SK-N-SH (cell line): ENCODE measurements around the gene USH1G. TPM values are rescaled to one million over a fixed set of nuclear protein-coding genes. Genes with fewer than 3 reads are reported as not detected.

Source experiments
- CTCF ChIA-PET: fragments of 300-600, 350-600 bp; formaldehyde crosslinking; extraction: SDS; loops from one replicate; lab custom pipeline; 2021; lab: Yijun Ruan, JAX
- POLR2A ChIA-PET: fragments of 350-600 bp; sonication (Branson Sonifier 250); formaldehyde crosslinking; extraction: SDS; loops from one replicate; lab custom pipeline; 2020; ENCODE audit warnings: antibody characterized with exemption, inconsistent platforms; lab: Yijun Ruan, JAX
- DNase-seq: peaks from one replicate; pipeline ENCODE4 v3.0.0; 2012
- H2AFZ ChIP-seq: fragments of 200-600 bp; sonication (generic); 2 replicates; pipeline ENCODE4 v1.8.1; 2016; ENCODE audit warnings: antibody characterized with exemption, mild to moderate bottlenecking, low read depth
- H3F3A ChIP-seq: fragments of 200-600 bp; sonication (generic); replicated peaks from 2 replicates; pipeline ENCODE3; 2016; ENCODE audit warnings: antibody characterized with exemption, mild to moderate bottlenecking; ENCODE audit not compliant: insufficient read depth
- H3K27ac ChIP-seq, 2 experiments: fragments of 200-500 bp in 1 of 2; fragments of 200-600 bp in 1 of 2; sonication (Bioruptor generic) in 1 of 2; sonication (generic), shearing (Covaris generic) in 1 of 2; 2 replicates each; pipeline versions ENCODE4 v1.5.1 to v1.6.1; 2014 to 2016; ENCODE audit warnings: low read depth in 2 of 2, inconsistent platforms in 1 of 2, low read length in 1 of 2, mild to moderate bottlenecking in 1 of 2, mixed read lengths in 1 of 2
- H3K27me3 ChIP-seq: fragments of 200-600 bp; sonication (generic), shearing (Covaris generic); 2 replicates; pipeline ENCODE4 v1.6.1; 2016; ENCODE audit warnings: mixed run types; ENCODE audit not compliant: insufficient read depth
- H3K36me3 ChIP-seq, 2 experiments: fragments of 200-500 bp in 1 of 2; fragments of 200-600 bp in 1 of 2; sonication (Bioruptor generic) in 1 of 2; sonication (generic) in 1 of 2; replicated peaks in 1 of 2; 2 replicates each; pipeline versions ENCODE3 to v1.5.1; 2014 to 2016; ENCODE audit warnings: low read length in 1 of 2, mild to moderate bottlenecking in 1 of 2; ENCODE audit not compliant: insufficient read depth in 2 of 2, control insufficient read depth in 1 of 2
- H3K4me1 ChIP-seq, 2 experiments: fragments of 200-500 bp in 1 of 2; fragments of 200-600 bp in 1 of 2; sonication (Bioruptor generic) in 1 of 2; sonication (generic), shearing (Covaris generic) in 1 of 2; 2 replicates each; pipeline versions ENCODE4 v1.5.1 to v1.6.1; 2014 to 2016; ENCODE audit warnings: low read depth in 1 of 2, low read length in 1 of 2, mixed run types in 1 of 2; ENCODE audit not compliant: insufficient read depth in 2 of 2, control insufficient read depth in 1 of 2
- H3K4me2 ChIP-seq: fragments of 200-600 bp; sonication (generic), shearing (Covaris generic); 2 replicates; pipeline ENCODE4 v1.6.1; 2017; ENCODE audit warnings: mixed run types
- H3K4me3 ChIP-seq, 2 experiments: fragments of 200-500 bp in 1 of 2; fragments of 200-600 bp in 1 of 2; sonication (Bioruptor generic) in 1 of 2; sonication (generic), shearing (Covaris generic) in 1 of 2; 2 replicates each; pipeline versions ENCODE4 v1.5.1 to v1.8.1; 2014 to 2016; ENCODE audit warnings: low read depth in 2 of 2, inconsistent platforms in 1 of 2, low read length in 1 of 2, mild to moderate bottlenecking in 1 of 2, mixed read lengths in 1 of 2, moderate library complexity in 1 of 2
- H3K79me2 ChIP-seq: fragments of 200-600 bp; sonication (generic); 2 replicates; pipeline ENCODE4 v1.8.1; 2017; ENCODE audit warnings: mild to moderate bottlenecking; ENCODE audit not compliant: insufficient read depth
- H3K9ac ChIP-seq: fragments of 200-600 bp; sonication (generic); 2 replicates; pipeline ENCODE4 v1.6.1; 2017; ENCODE audit warnings: mixed run types
- H3K9me2 ChIP-seq: fragments of 200-600 bp; sonication (generic); 2 replicates; pipeline ENCODE4 v1.6.1; 2017; ENCODE audit warnings: mixed run types
- H3K9me3 ChIP-seq: fragments of 200-600 bp; sonication (generic); 2 replicates; pipeline ENCODE4 v1.6.1; 2017; ENCODE audit warnings: mixed run types, mild to moderate bottlenecking, moderate library complexity
- H4K20me1 ChIP-seq: fragments of 200-600 bp; sonication (generic); 2 replicates; pipeline ENCODE4 v1.6.1; 2017; ENCODE audit warnings: mild to moderate bottlenecking, mixed run types; ENCODE audit not compliant: insufficient read depth
- CHD2 ChIP-seq: fragments of 150-350 bp; IDR thresholded peaks from 2 replicates; pipeline ENCODE4 v1.6.1; 2018; ENCODE audit warnings: low read length; ENCODE audit not compliant: partially characterized antibody
- ELF1 ChIP-seq: IDR thresholded peaks from 2 replicates; pipeline ENCODE4 v1.4.0; 2012
- FOSL2 ChIP-seq: IDR thresholded peaks from 2 replicates; pipeline ENCODE4 v1.4.0; 2012; ENCODE audit warnings: low read depth, mild to moderate bottlenecking, moderate library complexity, borderline replicate concordance
- FOXJ3 ChIP-seq: sonication (generic); formaldehyde crosslinking; IDR thresholded peaks from 2 replicates; pipeline ENCODE4 v1.5.1; 2020; ENCODE audit warnings: mild to moderate bottlenecking, missing genetic modification reagents
- GABPA ChIP-seq: IDR thresholded peaks from 2 replicates; pipeline ENCODE4 v1.4.0; 2012; ENCODE audit warnings: low read depth, mild to moderate bottlenecking
- JUND ChIP-seq: IDR thresholded peaks from 2 replicates; pipeline ENCODE4 v1.4.0; 2012
- MAX ChIP-seq: IDR thresholded peaks from 2 replicates; pipeline ENCODE4 v1.4.0; 2012; ENCODE audit warnings: low read depth
- MXI1 ChIP-seq: IDR thresholded peaks from 2 replicates; pipeline ENCODE4 v1.6.1; 2012; ENCODE audit warnings: mild to moderate bottlenecking, low read depth, low read length, improper control_type of control experiment
- POLR2AphosphoS5 ChIP-seq: IDR thresholded peaks from 2 replicates; pipeline ENCODE4 v1.6.1; 2012; ENCODE audit warnings: low read depth, low read length
- RXRA ChIP-seq: IDR thresholded peaks from 2 replicates; pipeline ENCODE4 v1.4.0; 2012; ENCODE audit warnings: low read depth, mild to moderate bottlenecking, borderline replicate concordance
- SIN3A ChIP-seq: IDR thresholded peaks from 2 replicates; pipeline ENCODE4 v1.6.1; 2012; ENCODE audit warnings: low read depth, mild to moderate bottlenecking, low read length, moderate library complexity, borderline replicate concordance
- TAF1 ChIP-seq: IDR thresholded peaks from 2 replicates; pipeline ENCODE4 v1.6.1; 2012; ENCODE audit warnings: low read depth, mild to moderate bottlenecking, low read length, moderate library complexity, borderline replicate concordance
- TEAD4 ChIP-seq: IDR thresholded peaks from 2 replicates; pipeline ENCODE4 v1.4.0; 2012; ENCODE audit warnings: mild to moderate bottlenecking, borderline replicate concordance; ENCODE audit not compliant: insufficient read depth
- USF1 ChIP-seq: IDR thresholded peaks from 2 replicates; pipeline ENCODE4 v1.4.0; 2012; ENCODE audit warnings: low read depth, borderline replicate concordance
- YY1 ChIP-seq: IDR thresholded peaks from 2 replicates; pipeline ENCODE4 v1.4.0; 2012; ENCODE audit warnings: low read depth, mild to moderate bottlenecking
- WGBS: methylation state at CpG from one replicate; pipeline ENCODE4 v1.1.6; 2017; ENCODE audit warnings: low lambda C conversion rate; 5-methylcytosine and 5-hydroxymethylcytosine counted together
- polyA plus RNA-seq, 3 experiments: library from polyadenylated mRNA; depleted of rRNA; stranded (reverse); fragments of >200 nt; gene quantifications; 2 replicates each; pipeline ENCODE4 v1.2.3, GENCODE V29; 2012
- TF ChIP-seq, protein P1 (sequence below): fragments of 150-350 bp; IDR thresholded peaks from 2 replicates; pipeline ENCODE4 v1.6.1; 2017; ENCODE audit warnings: antibody characterized with exemption, low read length, low read depth, borderline replicate concordance
- TF ChIP-seq, protein P2 (sequence below): IDR thresholded peaks from 2 replicates; pipeline ENCODE4 v1.6.1; 2012; ENCODE audit warnings: mild to moderate bottlenecking, low read depth, low read length, moderate library complexity
- TF ChIP-seq, protein P3 (sequence below): fragments of 150-350 bp; IDR thresholded peaks from 2 replicates; pipeline ENCODE4 v1.6.1; 2016; ENCODE audit warnings: mild to moderate bottlenecking, low read depth, low read length

USH1G gene
- polyA plus RNA-seq, 1 of the 3 experiments (the other 2 are of a cell fraction): not detected

- TF ChIP-seq, protein P1, sequence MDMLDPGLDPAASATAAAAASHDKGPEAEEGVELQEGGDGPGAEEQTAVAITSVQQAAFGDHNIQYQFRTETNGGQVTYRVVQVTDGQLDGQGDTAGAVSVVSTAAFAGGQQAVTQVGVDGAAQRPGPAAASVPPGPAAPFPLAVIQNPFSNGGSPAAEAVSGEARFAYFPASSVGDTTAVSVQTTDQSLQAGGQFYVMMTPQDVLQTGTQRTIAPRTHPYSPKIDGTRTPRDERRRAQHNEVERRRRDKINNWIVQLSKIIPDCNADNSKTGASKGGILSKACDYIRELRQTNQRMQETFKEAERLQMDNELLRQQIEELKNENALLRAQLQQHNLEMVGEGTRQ: no peak
- TF ChIP-seq RXRA (no peak), MXI1 (no peak)
- TF ChIP-seq, protein P2, sequence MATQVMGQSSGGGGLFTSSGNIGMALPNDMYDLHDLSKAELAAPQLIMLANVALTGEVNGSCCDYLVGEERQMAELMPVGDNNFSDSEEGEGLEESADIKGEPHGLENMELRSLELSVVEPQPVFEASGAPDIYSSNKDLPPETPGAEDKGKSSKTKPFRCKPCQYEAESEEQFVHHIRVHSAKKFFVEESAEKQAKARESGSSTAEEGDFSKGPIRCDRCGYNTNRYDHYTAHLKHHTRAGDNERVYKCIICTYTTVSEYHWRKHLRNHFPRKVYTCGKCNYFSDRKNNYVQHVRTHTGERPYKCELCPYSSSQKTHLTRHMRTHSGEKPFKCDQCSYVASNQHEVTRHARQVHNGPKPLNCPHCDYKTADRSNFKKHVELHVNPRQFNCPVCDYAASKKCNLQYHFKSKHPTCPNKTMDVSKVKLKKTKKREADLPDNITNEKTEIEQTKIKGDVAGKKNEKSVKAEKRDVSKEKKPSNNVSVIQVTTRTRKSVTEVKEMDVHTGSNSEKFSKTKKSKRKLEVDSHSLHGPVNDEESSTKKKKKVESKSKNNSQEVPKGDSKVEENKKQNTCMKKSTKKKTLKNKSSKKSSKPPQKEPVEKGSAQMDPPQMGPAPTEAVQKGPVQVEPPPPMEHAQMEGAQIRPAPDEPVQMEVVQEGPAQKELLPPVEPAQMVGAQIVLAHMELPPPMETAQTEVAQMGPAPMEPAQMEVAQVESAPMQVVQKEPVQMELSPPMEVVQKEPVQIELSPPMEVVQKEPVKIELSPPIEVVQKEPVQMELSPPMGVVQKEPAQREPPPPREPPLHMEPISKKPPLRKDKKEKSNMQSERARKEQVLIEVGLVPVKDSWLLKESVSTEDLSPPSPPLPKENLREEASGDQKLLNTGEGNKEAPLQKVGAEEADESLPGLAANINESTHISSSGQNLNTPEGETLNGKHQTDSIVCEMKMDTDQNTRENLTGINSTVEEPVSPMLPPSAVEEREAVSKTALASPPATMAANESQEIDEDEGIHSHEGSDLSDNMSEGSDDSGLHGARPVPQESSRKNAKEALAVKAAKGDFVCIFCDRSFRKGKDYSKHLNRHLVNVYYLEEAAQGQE: no peak
Measured at GRCh38 chr17:74950207-74950606, 27.2 kb upstream of the USH1G start (continued).

DNA sequence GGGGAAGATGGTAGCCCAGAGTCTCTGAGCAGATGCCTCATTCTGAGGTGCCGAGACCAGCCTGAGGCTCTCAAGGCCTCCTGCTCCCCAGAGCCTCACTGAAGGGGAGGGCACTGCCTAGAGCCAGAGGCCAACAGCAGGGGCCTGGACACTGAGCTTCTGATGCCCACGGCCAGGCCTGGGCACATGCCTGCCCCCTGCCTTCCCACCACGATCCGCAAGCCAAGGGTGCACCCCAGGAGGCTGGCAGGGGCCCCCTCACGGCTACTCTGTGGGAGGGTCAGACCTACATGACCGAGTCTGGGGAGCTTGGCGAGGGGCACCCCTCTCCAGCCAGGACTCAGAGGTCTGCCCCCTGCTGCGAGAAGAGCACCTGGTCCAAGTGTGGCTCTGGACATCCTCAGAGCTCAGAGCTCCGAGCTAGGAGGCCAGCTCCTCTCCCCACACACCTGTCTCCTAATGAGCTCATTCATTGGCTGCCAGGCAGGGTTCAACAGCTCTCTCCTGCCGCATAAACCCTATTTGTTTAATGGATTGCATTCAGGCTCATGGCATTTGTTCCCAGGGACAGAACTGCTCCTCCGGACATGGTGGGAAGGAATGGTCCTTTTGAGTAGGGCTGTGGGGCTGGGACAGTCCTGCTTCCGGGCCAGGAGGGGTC, 26.5 kb upstream of the USH1G start:
- H3K9me2 ChIP-seq: no peaks in the 10 kb centered on the region
- DNase-seq: no peak
- no peaks in the 10 kb centered on the region for H3K79me2 ChIP-seq
- peaks cover 59% of the 10 kb centered on the region for H3K27me3 ChIP-seq
- 41% methylated on average over 6 of the region's 12 CpGs for WGBS
- no peak overlapping the region for H3K4me2 ChIP-seq
- no peaks in the 10 kb centered on the region for H3K4me1 ChIP-seq
- no peaks in the 10 kb centered on the region for H4K20me1 ChIP-seq
- no peak overlapping the region for H3K27ac ChIP-seq
- no peaks in the 10 kb centered on the region for H3K36me3 ChIP-seq
- no peaks in the 10 kb centered on the region for H3F3A ChIP-seq
- no peak overlapping the region for H3K9ac ChIP-seq
- no peak overlapping the region for H2AFZ ChIP-seq
- H3K4me3 ChIP-seq: no peak overlapping the region
- POLR2A ChIA-PET: interaction anchor here (1.2 to 2.5 kb wide), 3 partner anchors 8 to 13 kb away, joined by 3 to 5 read pairs (median 5); no protein-coding TSS in a partner anchor
- no peaks in the 10 kb centered on the region for H3K9me3 ChIP-seq
- CTCF ChIA-PET: interaction anchor here (0.6 to 10.7 kb wide), 7 partner anchors 8 to 293 kb away, joined by 3 to 104 read pairs (median 4); partner anchors contain the start of genes OTOP2 and USH1G
- no peak for TF ChIP-seq POLR2AphosphoS5
- TF ChIP-seq, protein P3, sequence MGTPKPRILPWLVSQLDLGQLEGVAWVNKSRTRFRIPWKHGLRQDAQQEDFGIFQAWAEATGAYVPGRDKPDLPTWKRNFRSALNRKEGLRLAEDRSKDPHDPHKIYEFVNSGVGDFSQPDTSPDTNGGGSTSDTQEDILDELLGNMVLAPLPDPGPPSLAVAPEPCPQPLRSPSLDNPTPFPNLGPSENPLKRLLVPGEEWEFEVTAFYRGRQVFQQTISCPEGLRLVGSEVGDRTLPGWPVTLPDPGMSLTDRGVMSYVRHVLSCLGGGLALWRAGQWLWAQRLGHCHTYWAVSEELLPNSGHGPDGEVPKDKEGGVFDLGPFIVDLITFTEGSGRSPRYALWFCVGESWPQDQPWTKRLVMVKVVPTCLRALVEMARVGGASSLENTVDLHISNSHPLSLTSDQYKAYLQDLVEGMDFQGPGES: no peak
- TF ChIP-seq GABPA: no peak
- no peak for TF ChIP-seq CHD2
- TF ChIP-seq ELF1: no peak
- no peak for TF ChIP-seq RXRA
- TF ChIP-seq, protein P1: no peak
- no peak for TF ChIP-seq TEAD4
- TF ChIP-seq FOSL2: no peak
- no peak for TF ChIP-seq SIN3A
- no peak for TF ChIP-seq USF1
- no peak for TF ChIP-seq TAF1
- TF ChIP-seq, protein P2: no peak
- TF ChIP-seq JUND: no peak
- TF ChIP-seq YY1: no peak
- TF ChIP-seq FOXJ3 (CRISPR knock-in tag): no peak
- TF ChIP-seq MAX: no peak
